Stomach (tissue), 9 donors: ENCODE data around the gene ZNF69. TPM values are rescaled to one million over a fixed set of nuclear protein-coding genes. Genes with fewer than 3 reads are reported as not detected.
"Not testable (repeated sequence)": the region's sequence is repeated elsewhere in the genome, so short reads cannot be mapped to it uniquely, and the experiment has no call there.

Source experiments
- DNase-seq, 2 donors: peaks; one replicate each; pipeline versions ENCODE4 v3.0.0 to v3.0.0-alpha.2; 2013 to 2019
- H3K27ac ChIP-seq, 5 donors: fragments of 200-600 bp in 4 of 5; sonication (generic) in 4 of 5; one replicate each; pipeline ENCODE4 v1.5.1; 2013 to 2019; ENCODE audit warnings: mild to moderate bottlenecking in 1 of 5, moderate library complexity in 1 of 5
- H3K27me3 ChIP-seq, 3 donors: fragments of 200-600 bp; sonication (generic); one replicate each; pipeline ENCODE4 v1.5.1; 2017 to 2019; ENCODE audit warnings: mixed run types in 1 of 3
- H3K36me3 ChIP-seq, 4 donors: fragments of 200-600 bp; sonication (generic); 1 replicate in 3 of 4; 2 replicates in 1 of 4; pipeline ENCODE4 v1.5.1; 2016 to 2019
- H3K4me1 ChIP-seq, 4 donors: fragments of 200-600 bp; sonication (generic); one replicate each; pipeline ENCODE4 v1.5.1; 2016 to 2019
- H3K4me3 ChIP-seq, 4 donors: fragments of 200-600 bp; sonication (generic) in 3 of 4; one replicate each; pipeline ENCODE4 v1.5.1; 2016 to 2019; ENCODE audit warnings: mild to moderate bottlenecking in 1 of 4
- H3K9me3 ChIP-seq, 4 donors: fragments of 200-600 bp; sonication (generic); one replicate each; pipeline ENCODE4 v1.5.1; 2016 to 2019
- CTCF ChIP-seq, 7 experiments: fragments of 450-650 bp in 4 of 7; fragments of 200-600 bp in 3 of 7; sonication (generic) in 3 of 7; IDR thresholded peaks; one replicate each; pipeline ENCODE4 v1.5.1; 2016 to 2019; ENCODE audit warnings: antibody characterized with exemption in 7 of 7, control low read depth in 2 of 7, mild to moderate bottlenecking in 1 of 7
- EP300 ChIP-seq: sonication (generic); formaldehyde crosslinking; IDR thresholded peaks from one replicate; pipeline ENCODE4 v1.6.1; 2017; ENCODE audit warnings: antibody characterized with exemption
- POLR2A ChIP-seq, 4 donors: fragments of 450-650 bp; IDR thresholded peaks; one replicate each; pipeline ENCODE4 v1.6.1; 2016; ENCODE audit warnings: antibody characterized with exemption in 4 of 4, control low read depth in 2 of 4, mild to moderate bottlenecking in 1 of 4, moderate library complexity in 1 of 4
- POLR2AphosphoS5 ChIP-seq, 3 donors: sonication (generic); formaldehyde crosslinking; IDR thresholded peaks; one replicate each; pipeline ENCODE4 v1.6.1; 2016; ENCODE audit warnings: antibody characterized with exemption in 3 of 3
- WGBS, 5 donors: extraction: QIAGEN DNeasy Blood & Tissue Kit in 3 of 5; methylation state at CpG; one replicate each; pipeline versions ENCODE4 v1.1.5 to v1.1.7; 2013 to 2018; 5-methylcytosine and 5-hydroxymethylcytosine counted together
- intact Hi-C: fragments of 100-400 bp; cut with DNase I; formaldehyde crosslinking; loops from one replicate; pipeline ENCODE4 v1.15.1; 2023; ENCODE audit warnings: low total_unique reads
- polyA plus RNA-seq, 3 donors: library from polyadenylated mRNA; stranded (reverse); fragments of 200-250 nt; gene quantifications; one replicate each; pipeline ENCODE4 v1.2.3, GENCODE V29; 2013
- total RNA-seq, 5 donors: library from RNA; depleted of rRNA; stranded (reverse); fragments of >200 nt; gene quantifications; one replicate each; pipeline versions ENCODE4 v1.1.0 to v1.2.3, GENCODE V29; 2014 to 2016
- donor health status: healthy with polysubstance abuse.
- donor health status: Bipolar disorder and iron deficiency.
- donor health status: healthy.

Gene ZNF69
- total and polyA plus RNA-seq, 8 donors, result 5.1 to 51.8 (median 18.0) TPM

GRCh38 chr19:11848594-11849469, 38.8 kb upstream of the ZNF69 start, which contains the start of gene ZNF439:
Gene ZNF439 (plus strand): TSS chr19:11848726. CDS start chr19:11848868, 142 bp downstream.
- intact Hi-C loops, result no loop called here
- no peaks in the 10 kb centered on the region for H3K27me3 ChIP-seq
- 1 to 4% (median 2%) methylated on average over 15 to 59 of the region's 59 CpGs for WGBS, 5 donors
- peaks cover 12 to 23% (median 14%) of the 10 kb centered on the region in 4 donors for H3K4me1 ChIP-seq
- TF ChIP-seq POLR2AphosphoS5 (IDR thresholded peaks at IDR 0.05), result peak in 2 of 3 donors; percentile 59 to 79
- no peak for TF ChIP-seq POLR2A (IDR thresholded peaks at IDR 0.05)
- no peaks in the 10 kb centered on the region for H3K9me3 ChIP-seq
- H3K4me3 ChIP-seq, result peak within 1 kb of the TSS; percentile 59 to 72 (median 68)
- DNase-seq, result peak; percentile 91 to 96
- peaks cover 0 to 9% (median 2%) of the 10 kb centered on the region in 4 donors for H3K36me3 ChIP-seq
- peak within 1 kb of the TSS; percentile 29 to 81 (median 73) for H3K27ac ChIP-seq

DNA sequence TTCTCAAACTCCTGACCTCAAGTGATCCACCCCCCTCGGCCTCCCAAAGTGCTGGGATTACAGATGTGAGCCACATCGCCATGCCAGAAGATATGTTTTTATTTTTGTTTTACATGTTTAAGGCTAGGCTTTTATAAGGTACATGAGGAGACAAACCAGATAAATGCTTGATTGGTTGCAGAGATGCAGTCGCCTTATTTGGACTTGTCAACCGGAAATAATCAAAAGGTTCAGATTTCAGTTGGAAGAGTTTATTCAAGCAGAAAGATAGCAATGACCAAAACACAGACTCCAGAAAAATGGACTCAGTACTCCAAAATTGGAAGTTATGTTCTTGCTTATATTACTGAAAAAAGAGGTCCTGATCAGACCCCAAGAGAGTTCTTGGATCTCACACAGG, 37.3 kb upstream of the ZNF69 start:
- H3K9me3 ChIP-seq, H3K27me3 ChIP-seq, intact Hi-C loops, H3K27ac ChIP-seq, H3K4me3 ChIP-seq, DNase-seq: not testable (repeated sequence)
- peaks cover 0 to 16% (median 4%) of the 10 kb centered on the region in 4 donors for H3K36me3 ChIP-seq
- WGBS, 5 donors, result 83 to 97% (median 95%) methylated on average over 4 of the region's 4 CpGs
- peaks cover 12 to 23% (median 14%) of the 10 kb centered on the region in 4 donors for H3K4me1 ChIP-seq

DNA sequence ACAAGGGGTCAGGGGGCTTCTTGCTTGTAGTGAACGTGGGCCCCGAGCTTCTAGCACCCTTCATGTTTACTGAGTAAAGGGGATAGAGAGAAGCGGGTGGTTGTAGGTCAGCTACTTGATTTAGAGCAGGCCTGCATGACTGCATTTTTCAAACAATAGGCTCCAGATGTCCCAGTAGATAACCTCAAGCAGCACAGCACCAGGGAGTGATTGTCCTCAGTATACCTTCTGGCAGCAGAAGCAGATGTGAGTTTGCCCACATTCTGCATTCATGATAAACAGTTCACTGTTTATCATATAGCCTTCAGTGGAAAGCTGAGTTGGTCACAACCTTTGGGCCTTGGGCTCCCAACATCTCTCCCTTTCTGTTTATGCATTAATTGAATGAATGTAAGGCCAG, 34.2 kb upstream of the ZNF69 start:
- no peak overlapping the region for H3K27ac ChIP-seq
- intact Hi-C loops, result no loop called here
- peaks cover 0 to 23% (median 6%) of the 10 kb centered on the region in 4 donors for H3K36me3 ChIP-seq
- TF ChIP-seq POLR2AphosphoS5 (IDR thresholded peaks at IDR 0.05), result no peak
- TF ChIP-seq EP300, result no peak
- TF ChIP-seq CTCF (IDR thresholded peaks at IDR 0.05), result no peak
- no peak for TF ChIP-seq POLR2A (IDR thresholded peaks at IDR 0.05)
- 64 to 89% (median 77%) methylated on average over 3 of the region's 3 CpGs for WGBS, 5 donors
- H3K27me3 ChIP-seq, result no peaks in the 10 kb centered on the region
- H3K9me3 ChIP-seq, result peaks cover 0 to 14% (median 7%) of the 10 kb centered on the region in 4 donors
- no peak overlapping the region for H3K4me3 ChIP-seq
- peaks cover 7 to 20% (median 10%) of the 10 kb centered on the region in 4 donors for H3K4me1 ChIP-seq
- DNase-seq, result no peak

DNA sequence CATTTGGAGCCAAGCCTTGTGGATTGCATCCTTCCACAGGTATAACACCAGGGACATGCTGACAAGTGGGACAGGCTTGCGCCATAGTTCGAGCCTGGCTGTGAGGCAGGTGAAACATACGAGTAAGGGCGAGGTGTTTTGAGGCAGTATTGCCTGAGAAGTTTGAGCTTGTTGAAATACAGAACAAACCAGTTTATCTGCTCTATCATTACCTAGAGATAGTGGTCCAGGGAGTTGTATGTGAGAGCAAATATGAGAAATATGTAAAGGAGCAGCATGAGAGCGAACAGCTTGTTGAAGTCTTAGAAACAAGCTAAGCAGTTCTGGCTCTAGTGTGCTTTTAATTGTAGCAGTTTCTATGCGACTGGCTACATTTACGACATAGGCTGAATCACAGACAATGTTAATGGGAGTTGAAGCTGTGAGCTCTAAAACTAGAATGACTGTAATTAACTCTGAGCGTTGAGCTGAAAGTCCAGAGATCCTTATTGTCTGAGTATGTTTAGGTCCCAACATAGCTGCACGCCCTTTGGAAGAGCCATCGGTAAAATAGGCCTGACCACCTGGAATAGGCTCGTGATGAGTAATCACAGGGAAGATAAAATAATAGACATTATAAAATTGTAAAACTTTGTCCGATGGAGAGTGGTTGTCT, 30.9 kb upstream of the ZNF69 start:
- intact Hi-C loops, result no loop called here
- no peak overlapping the region for H3K4me3 ChIP-seq
- no peak overlapping the region for H3K27ac ChIP-seq
- WGBS, 5 donors, result 61 to 80% (median 72%) methylated on average over 12 of the region's 12 CpGs
- peaks cover 0 to 46% (median 25%) of the 10 kb centered on the region in 4 donors for H3K9me3 ChIP-seq
- no peaks in the 10 kb centered on the region for H3K27me3 ChIP-seq
- H3K36me3 ChIP-seq, result peaks cover 0 to 31% (median 11%) of the 10 kb centered on the region in 4 donors
- no peaks in the 10 kb centered on the region for H3K4me1 ChIP-seq
- TF ChIP-seq EP300 (no peak), CTCF (IDR thresholded peaks at IDR 0.05) (no peak), POLR2AphosphoS5 (IDR thresholded peaks at IDR 0.05) (no peak), POLR2A (IDR thresholded peaks at IDR 0.05) (no peak)
- DNase-seq, result peak in 1 of 2 donors; percentile 46

- no peak overlapping the region for H3K27ac ChIP-seq
- no peak for DNase-seq
- H3K27me3 ChIP-seq, result no peaks in the 10 kb centered on the region
- H3K36me3 ChIP-seq, result peaks cover 0 to 49% (median 11%) of the 10 kb centered on the region in 4 donors
- WGBS, 5 donors, result 90 to 94% (median 91%) methylated on average over 7 of the region's 7 CpGs
- peaks cover 16 to 82% (median 56%) of the 10 kb centered on the region in 4 donors for H3K9me3 ChIP-seq
- H3K4me1 ChIP-seq, result no peaks in the 10 kb centered on the region
- intact Hi-C loops, result no loop called here
- TF ChIP-seq EP300 (no peak), POLR2A (IDR thresholded peaks at IDR 0.05) (no peak), POLR2AphosphoS5 (IDR thresholded peaks at IDR 0.05) (no peak), CTCF (IDR thresholded peaks at IDR 0.05) (no peak)
- H3K4me3 ChIP-seq, result no peak overlapping the region
Measured at GRCh38 chr19:11860721-11861120, 26.9 kb upstream of the ZNF69 start.
